ENCODE measurements around the gene BPIFB1. TPM values are rescaled to one million over a fixed set of nuclear protein-coding genes. Genes with fewer than 3 reads are reported as not detected.

Gene BPIFB1
- total and polyA plus RNA-seq, 2 of the 8 experiments (the other 6 are each of a cell fraction or from before 2014, with no cell fraction given): not detected

DNA sequence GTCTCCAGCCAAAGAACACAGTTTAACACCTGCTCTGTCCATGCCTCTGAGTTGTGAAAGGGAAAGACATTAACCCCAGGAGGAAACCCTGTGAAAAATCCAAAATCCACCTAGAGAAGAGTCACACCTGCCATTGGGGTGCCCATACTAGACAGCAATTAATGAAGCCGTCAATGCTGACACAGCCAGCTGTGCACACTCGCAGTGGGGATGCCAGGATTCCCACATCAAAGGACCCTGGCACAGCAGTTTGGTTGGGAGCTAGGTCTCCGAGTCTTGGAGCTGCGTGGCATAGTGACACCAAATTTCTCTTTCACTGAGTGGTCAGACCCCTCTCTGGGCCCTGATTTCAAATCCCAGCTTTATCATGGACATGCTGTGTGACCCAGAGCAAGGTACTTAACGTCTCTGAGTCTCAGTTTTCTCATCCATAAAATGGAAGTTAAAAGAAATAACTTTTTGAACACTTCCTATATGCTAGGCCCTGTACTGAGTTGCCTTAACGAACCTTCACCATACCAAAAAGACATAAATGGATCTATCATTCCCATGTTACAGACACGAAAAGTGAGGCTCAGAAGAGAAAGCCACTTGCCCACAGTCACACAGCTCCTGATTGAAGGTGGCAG is 30.8 kb downstream of the BPIFB1 start:
- CTCF ChIA-PET (ENCODE audit: partially characterized antibody): interaction anchor here (0.8 to 4.3 kb wide), 4 partner anchors 10 to 51 kb away, joined by 3 to 21 read pairs (median 4); no protein-coding TSS in a partner anchor
- no peak for FAIRE-seq

More for the DNA sequence above, 30.8 kb downstream of the BPIFB1 start:
- TF ChIP-seq HDAC2 (IDR thresholded peaks at IDR 0.05; ENCODE audit: borderline replicate concordance in 1 of 2, low read depth in 2 of 2, low read length in 2 of 2): no peak
- peak; percentile 32; the same call in 1 of the 2 replicates for TF ChIP-seq KDM1A (IDR thresholded peaks at IDR 0.05; ENCODE audit: borderline replicate concordance, low read length)
- Histone ChIP-seq H3K23ac (ENCODE audit: insufficient read length) (no peak overlapping the region), H3K4ac (replicated peaks; ENCODE audit: insufficient read length, low read depth, low read length) (no peak overlapping the region), H2BK5ac (ENCODE audit: low read depth, low read length) (no peak overlapping the region), H2AFZ (ENCODE audit: low read length) (no peak overlapping the region), H2AK5ac (ENCODE audit: low read depth, low read length) (no peak overlapping the region), H4K5ac (ENCODE audit: insufficient read length, low read depth, low read length) (no peak overlapping the region), H4K91ac (replicated peaks; ENCODE audit: insufficient read length, low read length) (no peak overlapping the region), H4K8ac (ENCODE audit: extremely low read depth, insufficient read depth, low read length) (no peak overlapping the region), H3K14ac (ENCODE audit: insufficient read length) (no peak overlapping the region), H3K79me1 (ENCODE audit: low read depth, low read length) (no peaks in the 10 kb centered on the region), H3K18ac (ENCODE audit: extremely low read depth, low read length) (no peak overlapping the region), H3K27ac (ENCODE audit: low read depth, low read length) (no peak overlapping the region), H3K27me3 (replicated peaks in 1 of 4; ENCODE audit: control insufficient read depth in 3 of 4, extremely low read depth in 1 of 4, insufficient read depth in 3 of 4, low read length in 3 of 4) (no peaks in the 10 kb centered on the region; a peak in 2 of 7 replicates), H4K20me1 (replicated peaks in 1 of 2; ENCODE audit: control insufficient read depth in 1 of 2, insufficient read depth in 2 of 2, low read length in 2 of 2) (peaks cover 0 to under 1% of the 10 kb centered on the region in 2 experiments), H3K23me2 (ENCODE audit: low read depth, low read length) (no peaks in the 10 kb centered on the region), H2BK12ac (ENCODE audit: low read depth, low read length) (no peak overlapping the region), H3K9ac (replicated peaks in 1 of 4; ENCODE audit: extremely low read depth in 1 of 4, low read depth in 3 of 4, low read length in 3 of 4) (no peak overlapping the region), H2BK120ac (replicated peaks; ENCODE audit: low read depth, low read length) (no peak overlapping the region), H3K4me2 (ENCODE audit: insufficient read depth in 1 of 2, low read depth in 2 of 2, low read length in 2 of 2) (no peak overlapping the region), H3K9me3 (ENCODE audit: insufficient read depth in 2 of 2, low read depth in 1 of 2, low read length in 1 of 2) (no peaks in the 10 kb centered on the region), H3K56ac (replicated peaks; ENCODE audit: insufficient read length, low read depth, low read length) (no peak overlapping the region), H2BK15ac (ENCODE audit: low read length) (no peak overlapping the region), H3K36me3 (ENCODE audit: control insufficient read depth in 2 of 4, insufficient read depth in 4 of 4, low read length in 3 of 4) (no peaks in the 10 kb centered on the region), H3K4me1 (replicated peaks in 1 of 4; ENCODE audit: control insufficient read depth in 3 of 4, insufficient read depth in 4 of 4, low read length in 3 of 4) (no peaks in the 10 kb centered on the region), H2BK20ac (ENCODE audit: low read length) (no peak overlapping the region), H3K4me3 (ENCODE audit: extremely low read depth in 1 of 4, insufficient read depth in 2 of 4, low read depth in 3 of 4, low read length in 4 of 4) (no peak overlapping the region), H3K79me2 (ENCODE audit: control insufficient read depth in 1 of 2, insufficient read depth in 2 of 2, low read length in 2 of 2) (no peaks in the 10 kb centered on the region)
- 94% methylated on average over 7 of the region's 7 CpGs; no CpG with 5 or more reads in 1 of the 2 experiments for WGBS, 2 experiments (ENCODE audit: extremely low coverage in 1 of 2, insufficient coverage in 1 of 2, insufficient read length in 1 of 2, insufficient replicate concordance in 2 of 2, low coverage in 1 of 2, low lambda C conversion rate in 2 of 2, missing lambda C conversion rate in 1 of 2)
- DNase-seq (ENCODE audit: low read depth in 1 of 2, low spot score in 2 of 2): no peak
- POLR2A ChIA-PET (ENCODE audit: partially characterized antibody): interaction anchor here (1.5 kb wide), 1 partner anchor 15 kb away, joined by 4 read pairs; no protein-coding TSS in a partner anchor

Data from H1 (cell line).